K562 (cell line): ENCODE measurements around the gene ATP5MC3. TPM values are rescaled to one million over a fixed set of nuclear protein-coding genes. Genes with fewer than 3 reads are reported as not detected.
A peak's percentile ranks its signal among the peaks of the same experiment; 100 is the strongest.

Experiments used
- ATAC-seq: fragments of 200-7000 bp; cut with Tn5 transposase; 3 replicates; pipeline ENCODE4 v1.9.1; 2020; ENCODE audit warnings: moderate library complexity
- BruUV-seq: library from RNA; stranded (reverse); fragments of 400-500 nt; replicated peaks from 2 replicates; lab custom pipeline; 2021; lab: Mats Ljungman, UMichigan
- CTCF ChIA-PET: fragments of 300-600 bp; formaldehyde crosslinking; extraction: SDS; loops from one replicate; lab custom pipeline; 2021; ENCODE audit warnings: low intra/inter-chr PET ratio; lab: Yijun Ruan, JAX
- POLR2A ChIA-PET: fragments of 300-600, 350-650 bp; sonication (Branson Sonifier 250); formaldehyde crosslinking; extraction: SDS; loops from one replicate; lab custom pipeline; 2021; ENCODE audit warnings: antibody characterized with exemption, inconsistent platforms; lab: Yijun Ruan, JAX
- DNase-seq, 4 experiments: peaks; one replicate each; pipeline versions ENCODE4 v3.0.0 to v3.0.0-alpha.2; 2011 to 2018; ENCODE audit warnings: low spot score in 3 of 4, mixed read lengths in 3 of 4; ENCODE audit errors: extremely low read depth in 1 of 4
- FAIRE-seq: peaks from 2 replicates; lab custom pipeline; 2011; peaks lifted over from hg19 to GRCh38; lab: Jason Lieb, UNC
- H2AFZ ChIP-seq: 2 replicates; pipeline ENCODE4 v1.6.0; 2011; ENCODE audit warnings: low read depth, low read length, control low read depth, inconsistent platforms
- H3K27ac ChIP-seq: fragments of 200-600 bp; 3 replicates; pipeline ENCODE4 v1.8.0; 2011; ENCODE audit warnings: low read depth, mild to moderate bottlenecking, control low read depth, inconsistent platforms, low read length, moderate library complexity, mixed read lengths; ENCODE audit errors: extremely low read depth
- H3K27me3 ChIP-seq, 2 experiments: fragments of 300-600 bp in 1 of 2; 2 replicates in 1 of 2; 3 replicates in 1 of 2; pipeline versions ENCODE4 v1.6.0 to v1.8.0; 2011; ENCODE audit warnings: inconsistent platforms in 2 of 2, low read length in 2 of 2, mild to moderate bottlenecking in 1 of 2, mixed read lengths in 1 of 2, moderate library complexity in 1 of 2; ENCODE audit not compliant: control insufficient read depth in 2 of 2, insufficient read depth in 2 of 2
- H3K36me3 ChIP-seq: fragments of 300-600 bp; 3 replicates; pipeline ENCODE4 v1.8.0; 2011; ENCODE audit warnings: mild to moderate bottlenecking, low read length, inconsistent platforms; ENCODE audit not compliant: control insufficient read depth, insufficient read depth
- H3K4me1 ChIP-seq, 2 experiments: fragments of 200-600 bp in 1 of 2; replicated peaks in 1 of 2; 2 replicates in 1 of 2; 3 replicates in 1 of 2; pipeline versions ENCODE4 v1.5.1 to v1.8.0; 2011; ENCODE audit warnings: inconsistent platforms in 2 of 2, low read length in 2 of 2, mild to moderate bottlenecking in 1 of 2, mixed read lengths in 1 of 2, moderate library complexity in 1 of 2; ENCODE audit not compliant: control insufficient read depth in 2 of 2, insufficient read depth in 2 of 2
- H3K4me2 ChIP-seq: 2 replicates; pipeline ENCODE4 v1.6.1; 2011; ENCODE audit warnings: low read length, control low read depth, inconsistent platforms, mixed read lengths; ENCODE audit not compliant: insufficient read depth
- H3K4me3 ChIP-seq: fragments of 200-600 bp; sonication (generic), shearing (Covaris generic); 2 replicates; pipeline ENCODE4 v1.5.1; 2016; ENCODE audit warnings: control low read depth, inconsistent platforms
- H3K79me2 ChIP-seq: fragments of 200-600 bp; 3 replicates; pipeline ENCODE4 v1.8.0; 2011; ENCODE audit warnings: low read length, inconsistent platforms; ENCODE audit not compliant: control insufficient read depth, insufficient read depth
- H3K9ac ChIP-seq, 2 experiments: 2 replicates each; pipeline versions ENCODE4 v1.6.0 to v1.6.1; 2011; ENCODE audit warnings: low read depth in 2 of 2, low read length in 2 of 2, control low read depth in 1 of 2, inconsistent platforms in 1 of 2, mild to moderate bottlenecking in 1 of 2, mixed read lengths in 1 of 2; ENCODE audit not compliant: insufficient read depth in 1 of 2
- H3K9me1 ChIP-seq: one replicate; pipeline ENCODE4 v1.6.0; 2011; ENCODE audit warnings: inconsistent platforms, mild to moderate bottlenecking, low read length, moderate library complexity; ENCODE audit not compliant: control insufficient read depth, insufficient read depth
- H3K9me3 ChIP-seq: replicated peaks from 2 replicates; pipeline ENCODE4 v1.5.1; 2011; ENCODE audit warnings: low read depth, low read length, inconsistent platforms; ENCODE audit not compliant: control insufficient read depth, insufficient read depth
- H4K20me1 ChIP-seq: replicated peaks from 2 replicates; pipeline ENCODE4 v1.6.1; 2011; ENCODE audit warnings: low read length, inconsistent platforms, mixed read lengths; ENCODE audit not compliant: control insufficient read depth, insufficient read depth
- CHD1 ChIP-seq: fragments of 200-600 bp; sonication (generic); IDR thresholded peaks from one replicate; pipeline ENCODE4 v1.6.1; 2012; ENCODE audit warnings: mild to moderate bottlenecking, moderate library complexity, low read length, inconsistent platforms
- DPF2 ChIP-seq: fragments of 450-650 bp; IDR thresholded peaks from 2 replicates; pipeline ENCODE4 v1.6.1; 2016
- EGR1 ChIP-seq: fragments of 450-650 bp; conservative IDR thresholded peaks from 2 replicates; pipeline ENCODE4 v1.6.1; 2017; ENCODE audit warnings: mild to moderate bottlenecking
- EHMT2 ChIP-seq: fragments of 450-650 bp; IDR thresholded peaks from 2 replicates; pipeline ENCODE4 v1.6.1; 2018; ENCODE audit warnings: antibody characterized with exemption
- MAFG ChIP-seq: fragments of 450-650 bp; conservative IDR thresholded peaks from 2 replicates; pipeline ENCODE4 v1.6.1; 2016; ENCODE audit warnings: missing genetic modification characterization, missing compliant biosample characterization
- MAX ChIP-seq: sonication (generic); formaldehyde crosslinking; IDR thresholded peaks from 2 replicates; pipeline ENCODE4 v1.9.0; 2022; ENCODE audit warnings: mild to moderate bottlenecking, missing genetic modification reagents
- MBD2 ChIP-seq: sonication (generic); IDR thresholded peaks from 2 replicates; pipeline ENCODE4 v1.6.1; 2016; ENCODE audit warnings: low read depth, borderline replicate concordance
- MEIS2 ChIP-seq: fragments of 450-650 bp; IDR thresholded peaks from 2 replicates; pipeline ENCODE4 v1.6.1; 2014; ENCODE audit warnings: mild to moderate bottlenecking; ENCODE audit not compliant: partially characterized antibody
- NFXL1 ChIP-seq: fragments of 450-650 bp; formaldehyde crosslinking; IDR thresholded peaks from 2 replicates; pipeline ENCODE4 v1.4.0; 2021; ENCODE audit warnings: mild to moderate bottlenecking
- PKNOX1 ChIP-seq: fragments of 450-650 bp; IDR thresholded peaks from 2 replicates; pipeline ENCODE4 v1.6.1; 2016
- PML ChIP-seq: IDR thresholded peaks from 2 replicates; pipeline ENCODE4 v1.6.1; 2012; ENCODE audit warnings: low read length, inconsistent platforms
- POLR2A ChIP-seq: fragments of 450-650 bp; conservative IDR thresholded peaks from 2 replicates; pipeline ENCODE4 v1.6.1; 2016
- ZBTB17 ChIP-seq: fragments of 450-650 bp; formaldehyde crosslinking; IDR thresholded peaks from 2 replicates; pipeline ENCODE4 v1.4.0; 2020; ENCODE audit warnings: mild to moderate bottlenecking
- ZNF121 ChIP-seq: sonication (generic); formaldehyde crosslinking; conservative IDR thresholded peaks from 2 replicates; pipeline ENCODE4 v1.8.0; 2022; ENCODE audit warnings: missing genetic modification reagents
- ZNF23 ChIP-seq: fragments of 250-450 bp; sonication (Bioruptor Pico); IDR thresholded peaks from 2 replicates; pipeline ENCODE4 v1.4.0; 2020; ENCODE audit warnings: mild to moderate bottlenecking
- ZNF253 ChIP-seq: fragments of 250-450 bp; sonication (Bioruptor Pico); conservative IDR thresholded peaks from 2 replicates; pipeline ENCODE4 v1.6.1; 2021; ENCODE audit warnings: mild to moderate bottlenecking
- ZNF639 ChIP-seq, 2 experiments: fragments of 200-800 bp in 1 of 2; sonication (Bioruptor generic) in 1 of 2; sonication (generic) in 1 of 2; formaldehyde crosslinking in 1 of 2; IDR thresholded peaks in 1 of 2; conservative IDR thresholded peaks in 1 of 2; 2 replicates each; pipeline versions ENCODE4 v1.5.0 to v1.6.1; 2016 to 2020; ENCODE audit warnings: missing compliant biosample characterization in 1 of 2, missing genetic modification characterization in 1 of 2, missing genetic modification reagents in 1 of 2
- ZNF79 ChIP-seq: fragments of 250-450 bp; sonication (Bioruptor Pico); IDR thresholded peaks from 2 replicates; pipeline ENCODE4 v1.4.0; 2020; ENCODE audit warnings: low read depth, mild to moderate bottlenecking, moderate library complexity
- WGBS: fragments of 100-300 bp; shearing (Covaris generic); methylation state at CpG from one replicate; pipeline ENCODE4 v1.1.6; 2016; ENCODE audit warnings: low coverage, mixed read lengths; ENCODE audit not compliant: insufficient coverage; ENCODE audit errors: missing lambda C conversion rate; 5-methylcytosine and 5-hydroxymethylcytosine counted together
- in situ Hi-C: fragments of 300-500 bp; cut with MboI; formaldehyde crosslinking; loops from 4 replicates; pipeline ENCODE4 v1.15.0; 2018; ENCODE audit warnings: inconsistent platforms, mixed read lengths
- intact Hi-C: fragments of 100-400 bp; cut with micrococcal nuclease; formaldehyde crosslinking; loops from 2 replicates; pipeline ENCODE4 v1.14.2; 2022
- polyA plus RNA-seq, 8 experiments: library from polyadenylated mRNA; depleted of rRNA in 4 of 8; stranded (reverse) in 5 of 8; unstranded in 3 of 8; fragments of >200 nt; fragmentation: Nextera tagmentation in 2 of 8; fragmentation: Illumina TruSeq in 1 of 8; extraction: Ambion mirVana in 2 of 8; extraction: Trizol in 1 of 8; gene quantifications; 2 replicates each; pipeline versions ENCODE4 v1.2.1 to v1.2.3, GENCODE V29; 2011 to 2014; ENCODE audit warnings: inconsistent platforms in 1 of 8, missing spikeins in 1 of 8
- total RNA-seq, 7 experiments: library from RNA; depleted of rRNA in 6 of 7; stranded (reverse); fragments of >200 nt in 6 of 7; fragmentation: Illumina TruSeq in 2 of 7; extraction: Trizol in 2 of 7; gene quantifications; 2 replicates each; pipeline versions ENCODE4 v1.2.1 to v1.2.3, GENCODE V29; 2011 to 2021; ENCODE audit warnings: low replicate concordance in 1 of 7
- TF ChIP-seq, protein P1 (sequence below): fragments of 450-650 bp; formaldehyde crosslinking; conservative IDR thresholded peaks from 2 replicates; pipeline ENCODE4 v1.4.0; 2022; ENCODE audit warnings: mild to moderate bottlenecking, missing genetic modification characterization

Gene ATP5MC3
- total and polyA plus RNA-seq, 9 of the 15 experiments (the other 6 are each of a cell fraction or from before 2014, with no cell fraction given), result 423 to 2,565 (median 1,012) TPM

- TF ChIP-seq EHMT2, result 0 out of 2 replicates have a peak, but pooled peaks have one; percentile 27
- TF ChIP-seq PKNOX1, result no peak; the same call in 1 of the 2 replicates
- TF ChIP-seq, all 486 proteins: peak for 53
Observed at GRCh38 chr2:175180701-175181103, 808 bp downstream of the ATP5MC3 start (continued).

DNA sequence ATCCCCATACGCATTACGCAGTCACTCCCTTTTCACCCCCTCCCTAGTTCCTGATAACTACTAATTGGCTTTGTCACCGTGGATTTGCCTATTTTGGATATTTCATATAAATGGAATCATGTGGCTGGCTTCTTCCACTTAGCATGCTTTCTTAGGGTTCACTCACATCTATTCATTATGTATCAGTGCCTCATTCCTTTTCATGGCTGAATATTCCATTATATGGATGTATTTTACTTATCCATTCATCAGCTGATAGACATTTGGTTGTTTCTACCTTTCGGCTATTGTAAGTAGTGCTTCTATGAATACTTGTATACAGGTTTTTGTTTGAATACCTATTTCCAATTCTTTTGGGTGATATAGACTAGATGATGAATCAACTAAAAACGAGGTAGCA, 4.9 kb downstream of the ATP5MC3 start:
- WGBS, result 63% methylated on average over 5 of the region's 5 CpGs
- Histone ChIP-seq H3K4me3 (no peak overlapping the region), H3K4me1 (peaks cover 9 to 19% of the 10 kb centered on the region in 2 experiments), H4K20me1 (peaks cover 9% of the 10 kb centered on the region), H3K27me3 (no peaks in the 10 kb centered on the region), H3K79me2 (peaks cover 57% of the 10 kb centered on the region), H2AFZ (no peak overlapping the region), H3K27ac (no peak overlapping the region), H3K4me2 (no peak overlapping the region), H3K9ac (no peak overlapping the region), H3K9me3 (no peaks in the 10 kb centered on the region), H3K36me3 (peaks cover 78% of the 10 kb centered on the region), H3K9me1 (no peaks in the 10 kb centered on the region)
- in situ Hi-C loops, result no loop called here
- FAIRE-seq (no peak), ATAC-seq (no peak), DNase-seq (no peak)
- POLR2A ChIA-PET, result interaction anchor here (1.3 to 5.3 kb wide), 3 partner anchors 8 to 20 kb away, joined by 3 to 42 read pairs (median 28); partner anchors contain the start of gene ATF2
- CTCF ChIA-PET, result no interaction called here
- intact Hi-C loops, result no loop called here
- no TSS peak for BruUV-seq
- TF ChIP-seq POLR2A (peak; percentile 64; the same call in 1 of the 2 replicates), ZBTB17 (no peak), ZNF79 (CRISPR knock-in tag) (no peak), MBD2 (no peak), NFXL1 (CRISPR knock-in tag) (no peak), EGR1 (no peak), MAX (CRISPR knock-in tag) (no peak), ZNF253 (CRISPR knock-in tag) (no peak), ZNF23 (CRISPR knock-in tag) (0 out of 2 replicates have a peak, but pooled peaks have one; percentile 19), ZNF639 (CRISPR knock-in tag; conservative IDR thresholded peaks at IDR 0.05 in 1 of 2, IDR thresholded peaks at IDR 0.05 in 1 of 2) (no peak), CHD1 (no peak), ZNF121 (no peak), MEIS2 (no peak), MAFG (tag) (no peak), PML (peak; percentile 38; the same call in 1 of the 2 replicates), DPF2 (no peak)
- TF ChIP-seq, protein P1, sequence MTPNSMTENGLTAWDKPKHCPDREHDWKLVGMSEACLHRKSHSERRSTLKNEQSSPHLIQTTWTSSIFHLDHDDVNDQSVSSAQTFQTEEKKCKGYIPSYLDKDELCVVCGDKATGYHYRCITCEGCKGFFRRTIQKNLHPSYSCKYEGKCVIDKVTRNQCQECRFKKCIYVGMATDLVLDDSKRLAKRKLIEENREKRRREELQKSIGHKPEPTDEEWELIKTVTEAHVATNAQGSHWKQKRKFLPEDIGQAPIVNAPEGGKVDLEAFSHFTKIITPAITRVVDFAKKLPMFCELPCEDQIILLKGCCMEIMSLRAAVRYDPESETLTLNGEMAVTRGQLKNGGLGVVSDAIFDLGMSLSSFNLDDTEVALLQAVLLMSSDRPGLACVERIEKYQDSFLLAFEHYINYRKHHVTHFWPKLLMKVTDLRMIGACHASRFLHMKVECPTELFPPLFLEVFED, result 0 out of 2 replicates have a peak, but pooled peaks have one; percentile 20
